Measurements from ENCODE around the gene CREB3L2.
"Not testable (repeated sequence)": the region's sequence is repeated elsewhere in the genome, so short reads cannot be mapped to it uniquely, and the experiment has no call there.

CREB3L2 gene

GRCh38 chr7:137930581-137930980 lies 71.3 kb downstream of the CREB3L2 start:
- no peak for TF ChIP-seq CTCF (IDR thresholded peaks at IDR 0.05; ENCODE audit: low read depth, low read length)
- no peak overlapping the region for H3K4me3 ChIP-seq (ENCODE audit: low read depth, low read length)

GRCh38 chr7:137928626-137929025 lies 73.3 kb downstream of the CREB3L2 start:
- no peak for TF ChIP-seq CTCF (IDR thresholded peaks at IDR 0.05; ENCODE audit: low read depth, low read length)
- no peak overlapping the region for H3K4me3 ChIP-seq (ENCODE audit: low read depth, low read length)

GRCh38 chr7:137927386-137927785 lies 74.5 kb downstream of the CREB3L2 start:
- H3K4me3 ChIP-seq (ENCODE audit: low read depth, low read length), result no peak overlapping the region
- TF ChIP-seq CTCF (IDR thresholded peaks at IDR 0.05; ENCODE audit: low read depth, low read length), result no peak

- not testable (repeated sequence) for H3K4me3 ChIP-seq (ENCODE audit: low read depth, low read length)
Observed at GRCh38 chr7:137926206-137926605, 75.7 kb downstream of the CREB3L2 start.

- no peak overlapping the region for H3K4me3 ChIP-seq (ENCODE audit: low read depth, low read length)
- no peak for TF ChIP-seq CTCF (IDR thresholded peaks at IDR 0.05; ENCODE audit: low read depth, low read length)
Observed at GRCh38 chr7:137925754-137926153, 76.1 kb downstream of the CREB3L2 start.

- TF ChIP-seq CTCF (IDR thresholded peaks at IDR 0.05; ENCODE audit: low read depth, low read length), result no peak
- H3K4me3 ChIP-seq (ENCODE audit: low read depth, low read length), result no peak overlapping the region
Observed at GRCh38 chr7:137925091-137925490, 76.8 kb downstream of the CREB3L2 start.

- no peak overlapping the region for H3K4me3 ChIP-seq (ENCODE audit: low read depth, low read length)
- no peak for TF ChIP-seq CTCF (IDR thresholded peaks at IDR 0.05; ENCODE audit: low read depth, low read length)
Observed at GRCh38 chr7:137923380-137923779, 78.5 kb downstream of the CREB3L2 start.

- no peak for TF ChIP-seq CTCF (IDR thresholded peaks at IDR 0.05; ENCODE audit: low read depth, low read length)
- no peak overlapping the region for H3K4me3 ChIP-seq (ENCODE audit: low read depth, low read length)
Observed at GRCh38 chr7:137920637-137921399, 81.1 kb downstream of the CREB3L2 start.
